ENCODE measurements around the gene PLPP4. TPM values are rescaled to one million over a fixed set of nuclear protein-coding genes. Genes with fewer than 3 reads are reported as not detected.

The PLPP4 gene
- total RNA-seq, 6 donors from 2014 or later: 0.20 to 0.54 TPM; not detected in 4

DNA sequence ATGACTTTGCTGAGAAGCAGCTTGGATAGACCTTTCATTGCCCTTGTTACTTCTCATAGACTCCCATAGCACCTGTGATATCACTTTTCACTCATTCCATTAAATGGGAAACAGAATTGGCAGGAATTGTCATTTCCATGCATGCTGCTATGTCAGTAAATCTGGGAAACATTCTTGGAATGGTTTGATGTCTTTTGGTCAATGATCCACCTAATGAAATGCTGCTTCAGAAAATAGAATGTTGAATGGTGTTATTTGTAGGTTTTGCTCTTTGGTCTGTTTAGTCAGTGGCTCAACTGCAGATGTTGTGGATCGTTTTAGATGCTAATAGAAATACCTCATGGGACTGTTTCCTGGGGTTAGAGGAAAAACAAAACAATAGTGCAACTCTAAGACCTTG, 127.8 kb downstream of the PLPP4 start:
- ATAC-seq (ENCODE audit: low FRiP score in 2 of 2): no peak
- Histone ChIP-seq H3K27ac (no peak overlapping the region), H3K4me3 (no peak overlapping the region)

DNA sequence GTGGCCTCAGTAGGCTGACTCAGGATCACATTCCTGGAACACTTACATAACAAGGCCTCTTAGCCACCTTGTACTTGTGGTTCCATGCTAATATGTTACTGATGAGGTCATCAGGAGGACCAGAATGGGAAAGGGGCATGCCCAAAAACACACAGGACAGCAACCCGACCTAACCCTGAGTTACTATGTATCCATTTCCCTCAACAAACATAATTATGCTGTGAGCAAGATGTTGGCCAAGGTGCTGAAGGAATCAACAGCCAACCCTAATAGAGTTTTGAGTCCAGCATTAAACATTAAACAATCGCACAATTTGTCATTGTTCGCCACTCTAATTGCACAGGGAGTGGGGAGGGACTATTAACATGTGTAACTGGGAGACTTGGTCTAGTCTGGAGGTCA, 129.4 kb downstream of the PLPP4 start:
- Histone ChIP-seq H3K36me3 (no peaks in the 10 kb centered on the region), H3K4me1 (no peaks in the 10 kb centered on the region), H3K4me3 (no peak overlapping the region), H3K27ac (no peak overlapping the region), H3K9me3 (no peaks in the 10 kb centered on the region), H3K27me3 (no peaks in the 10 kb centered on the region)
- DNase-seq (no peak), ATAC-seq (ENCODE audit: low FRiP score in 2 of 2) (no peak)
- no peak for TF ChIP-seq POLR2AphosphoS5 (IDR thresholded peaks at IDR 0.05)
- no peak for TF ChIP-seq EP300 (IDR thresholded peaks at IDR 0.05)
- TF ChIP-seq, protein P1, sequence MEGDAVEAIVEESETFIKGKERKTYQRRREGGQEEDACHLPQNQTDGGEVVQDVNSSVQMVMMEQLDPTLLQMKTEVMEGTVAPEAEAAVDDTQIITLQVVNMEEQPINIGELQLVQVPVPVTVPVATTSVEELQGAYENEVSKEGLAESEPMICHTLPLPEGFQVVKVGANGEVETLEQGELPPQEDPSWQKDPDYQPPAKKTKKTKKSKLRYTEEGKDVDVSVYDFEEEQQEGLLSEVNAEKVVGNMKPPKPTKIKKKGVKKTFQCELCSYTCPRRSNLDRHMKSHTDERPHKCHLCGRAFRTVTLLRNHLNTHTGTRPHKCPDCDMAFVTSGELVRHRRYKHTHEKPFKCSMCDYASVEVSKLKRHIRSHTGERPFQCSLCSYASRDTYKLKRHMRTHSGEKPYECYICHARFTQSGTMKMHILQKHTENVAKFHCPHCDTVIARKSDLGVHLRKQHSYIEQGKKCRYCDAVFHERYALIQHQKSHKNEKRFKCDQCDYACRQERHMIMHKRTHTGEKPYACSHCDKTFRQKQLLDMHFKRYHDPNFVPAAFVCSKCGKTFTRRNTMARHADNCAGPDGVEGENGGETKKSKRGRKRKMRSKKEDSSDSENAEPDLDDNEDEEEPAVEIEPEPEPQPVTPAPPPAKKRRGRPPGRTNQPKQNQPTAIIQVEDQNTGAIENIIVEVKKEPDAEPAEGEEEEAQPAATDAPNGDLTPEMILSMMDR (IDR thresholded peaks at IDR 0.05): no peak
- no peak for TF ChIP-seq POLR2A (IDR thresholded peaks at IDR 0.05)
- 83 to 93% methylated on average over 3 of the region's 3 CpGs for WGBS, 2 donors

More for the DNA sequence above, 127.8 kb downstream of the PLPP4 start:
- H3K9me3 ChIP-seq: no peaks in the 10 kb centered on the region
- H3K4me1 ChIP-seq: no peaks in the 10 kb centered on the region
- 50 to 75% methylated on average over 1 of the region's 1 CpG for WGBS, 2 donors
- TF ChIP-seq POLR2A (IDR thresholded peaks at IDR 0.05): no peak
- no peak for TF ChIP-seq POLR2AphosphoS5 (IDR thresholded peaks at IDR 0.05)
- TF ChIP-seq EP300 (IDR thresholded peaks at IDR 0.05): no peak
- TF ChIP-seq, protein P1 (IDR thresholded peaks at IDR 0.05): no peak
- DNase-seq: no peak
- no peaks in the 10 kb centered on the region for H3K27me3 ChIP-seq
- no peaks in the 10 kb centered on the region for H3K36me3 ChIP-seq

DNA sequence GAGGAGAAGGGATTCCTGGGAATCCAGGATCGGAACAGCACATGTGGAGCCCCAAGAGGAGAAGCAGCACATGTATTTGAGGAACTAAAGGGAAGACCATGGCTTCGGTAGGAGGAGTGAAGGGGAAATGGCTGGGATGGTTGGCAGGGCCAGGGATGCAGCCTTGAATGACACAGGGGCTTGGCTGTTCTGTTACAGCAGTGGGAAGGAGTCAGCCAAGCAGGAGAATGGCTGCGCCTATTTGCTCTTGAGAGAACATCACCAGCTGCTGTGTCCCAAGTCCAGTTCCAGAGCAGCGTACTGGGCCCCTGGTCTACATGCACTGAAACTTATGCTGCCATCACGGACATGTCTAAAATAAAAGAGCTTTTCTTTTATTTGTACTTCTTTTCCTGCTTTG, 130.0 kb downstream of the PLPP4 start:
- no peaks in the 10 kb centered on the region for H3K27me3 ChIP-seq
- H3K4me3 ChIP-seq: no peak overlapping the region
- no peaks in the 10 kb centered on the region for H3K36me3 ChIP-seq
- no peaks in the 10 kb centered on the region for H3K4me1 ChIP-seq
- DNase-seq: no peak
- WGBS, 2 donors: 74 to 92% methylated on average over 5 of the region's 5 CpGs
- no peak for ATAC-seq (ENCODE audit: low FRiP score in 2 of 2)
- TF ChIP-seq EP300 (IDR thresholded peaks at IDR 0.05) (no peak), POLR2AphosphoS5 (IDR thresholded peaks at IDR 0.05) (no peak), POLR2A (IDR thresholded peaks at IDR 0.05) (no peak)
- TF ChIP-seq, protein P1 (IDR thresholded peaks at IDR 0.05): no peak
- no peak overlapping the region for H3K27ac ChIP-seq
- H3K9me3 ChIP-seq: no peaks in the 10 kb centered on the region

DNA sequence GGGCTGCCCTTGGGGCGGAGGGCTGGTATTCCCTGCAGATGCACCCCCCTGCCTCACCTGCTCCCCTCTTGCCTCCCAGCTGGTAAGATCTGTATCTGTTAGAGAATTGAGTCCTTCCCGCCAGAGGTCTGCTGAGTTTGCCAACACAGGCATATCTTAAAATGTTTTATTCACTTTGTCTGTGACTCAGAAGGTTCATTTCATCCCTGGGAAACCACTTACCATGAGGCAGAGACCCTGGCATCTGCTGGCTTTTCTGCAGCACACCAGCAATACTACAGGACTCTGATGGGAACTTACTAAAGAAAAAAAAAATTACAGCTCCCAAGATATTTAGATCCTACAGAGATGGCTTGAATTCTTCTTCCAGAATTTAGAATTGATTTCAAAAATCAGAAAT, 131.3 kb downstream of the PLPP4 start:
- no peak for ATAC-seq (ENCODE audit: low FRiP score in 2 of 2)
- Histone ChIP-seq H3K4me1 (no peaks in the 10 kb centered on the region), H3K36me3 (no peaks in the 10 kb centered on the region), H3K27ac (no peak overlapping the region), H3K9me3 (no peaks in the 10 kb centered on the region), H3K27me3 (no peaks in the 10 kb centered on the region), H3K4me3 (no peak overlapping the region)
- whole genome bisulfite sequencing, 2 donors: 86 to 100% methylated on average over 2 of the region's 2 CpGs
- TF ChIP-seq, protein P1 (IDR thresholded peaks at IDR 0.05): no peak
- TF ChIP-seq EP300 (IDR thresholded peaks at IDR 0.05) (no peak), POLR2A (IDR thresholded peaks at IDR 0.05) (no peak), POLR2AphosphoS5 (IDR thresholded peaks at IDR 0.05) (no peak)
- DNase-seq: no peak

DNA sequence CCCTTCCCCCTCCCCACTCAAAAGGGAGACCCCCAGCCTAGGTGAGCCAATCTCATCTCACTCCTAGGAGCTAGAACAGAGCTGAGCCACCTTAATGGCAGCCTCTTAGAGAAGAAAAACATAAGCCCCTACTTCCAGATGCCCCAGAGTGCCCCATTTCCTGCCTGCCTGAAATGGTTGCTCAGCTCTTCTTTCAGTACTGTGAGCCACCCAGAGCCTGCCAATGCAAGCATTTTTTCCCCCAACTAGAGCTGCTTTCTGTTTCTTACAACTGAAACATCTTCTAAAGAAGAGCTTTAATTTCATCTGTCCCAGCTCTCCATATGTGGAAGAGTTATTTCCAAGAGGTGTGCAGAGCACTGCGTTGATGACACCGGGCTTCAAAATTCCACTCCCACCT, 136.7 kb downstream of the PLPP4 start:
- H3K36me3 ChIP-seq: no peaks in the 10 kb centered on the region
- H3K4me3 ChIP-seq: no peak overlapping the region
- ATAC-seq (ENCODE audit: low FRiP score in 2 of 2): no peak
- no peak for DNase-seq
- no peaks in the 10 kb centered on the region for H3K9me3 ChIP-seq
- no peak overlapping the region for H3K27ac ChIP-seq
- no peak for TF ChIP-seq POLR2A (IDR thresholded peaks at IDR 0.05)
- no peak for TF ChIP-seq EP300 (IDR thresholded peaks at IDR 0.05)
- TF ChIP-seq POLR2AphosphoS5 (IDR thresholded peaks at IDR 0.05): no peak
- TF ChIP-seq, protein P1 (IDR thresholded peaks at IDR 0.05): no peak
- 97 to 100% methylated on average over 2 of the region's 2 CpGs for WGBS, 2 donors
- no peaks in the 10 kb centered on the region for H3K27me3 ChIP-seq
- H3K4me1 ChIP-seq: no peaks in the 10 kb centered on the region

Data from upper lobe of left lung (tissue), 6 donors.